HUES6 (cell line): ENCODE results near the gene ZNF683.
"Not testable (repeated sequence)": the region's sequence is repeated elsewhere in the genome, so short reads cannot be mapped to it uniquely, and the experiment has no call there.

Experiments used
- H3K27ac ChIP-seq: 2 replicates; pipeline ENCODE4 v1.7.0; 2013; ENCODE audit warnings: low read depth, mild to moderate bottlenecking, low read length, inconsistent platforms
- H3K27me3 ChIP-seq: 2 replicates; pipeline ENCODE4 v1.6.1; 2013; ENCODE audit warnings: low read length; ENCODE audit not compliant: control insufficient read depth, insufficient read depth
- H3K36me3 ChIP-seq: 2 replicates; pipeline ENCODE4 v1.6.1; 2013; ENCODE audit warnings: low read length; ENCODE audit not compliant: control insufficient read depth, insufficient read depth
- H3K4me1 ChIP-seq: 2 replicates; pipeline ENCODE4 v1.6.1; 2013; ENCODE audit warnings: low read length; ENCODE audit not compliant: control insufficient read depth, insufficient read depth
- H3K4me3 ChIP-seq: 2 replicates; pipeline ENCODE4 v1.5.1; 2013; ENCODE audit warnings: low read depth, low read length
- H3K9ac ChIP-seq: one replicate; pipeline ENCODE4 v1.6.1; 2013; ENCODE audit warnings: mild to moderate bottlenecking, low read length
- H3K9me3 ChIP-seq: 2 replicates; pipeline ENCODE4 v1.6.1; 2013; ENCODE audit warnings: low read depth, low read length; ENCODE audit not compliant: control insufficient read depth, insufficient read depth

Gene ZNF683

DNA sequence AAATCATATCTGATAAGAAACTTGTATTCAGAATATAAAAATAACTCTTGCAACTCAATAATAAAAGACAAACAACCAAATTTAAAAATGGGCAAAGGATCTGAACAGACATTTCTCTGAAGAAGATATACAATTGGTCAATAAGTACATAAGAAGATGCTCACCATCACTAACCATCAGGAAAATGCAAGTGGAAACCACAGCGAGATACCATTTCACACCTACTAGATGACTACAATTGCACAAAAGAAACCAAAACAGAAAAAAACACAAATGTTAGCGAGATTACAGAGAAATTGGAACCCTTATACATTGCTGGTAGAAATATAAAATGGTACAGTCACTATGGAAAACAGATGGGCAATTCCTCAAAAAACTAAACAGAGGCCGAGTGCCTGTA lies 11.5 kb upstream of the ZNF683 start:
- Histone ChIP-seq H3K36me3 (no peaks in the 10 kb centered on the region), H3K27me3 (no peaks in the 10 kb centered on the region), H3K9me3 (no peaks in the 10 kb centered on the region), H3K9ac (no peak overlapping the region), H3K4me1 (peaks cover 7% of the 10 kb centered on the region), H3K27ac (no peak overlapping the region), H3K4me3 (no peak overlapping the region)

DNA sequence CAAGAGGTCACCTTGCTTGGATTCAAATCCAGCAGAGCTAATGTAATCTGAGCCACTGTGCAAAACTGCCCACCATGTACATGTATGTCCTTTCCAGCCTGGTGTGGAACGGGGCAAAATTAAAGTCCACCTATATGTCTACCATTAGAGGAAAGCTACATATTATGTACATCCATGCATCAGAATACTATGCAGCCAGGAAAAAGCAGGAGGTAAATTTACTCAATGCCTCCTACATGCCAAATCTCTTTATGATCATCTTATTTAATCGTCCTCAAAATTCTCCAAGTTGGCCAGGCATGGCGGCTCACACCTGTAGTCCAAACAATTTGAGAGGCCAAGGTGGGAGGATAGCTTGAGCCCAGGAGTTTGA lies 6.3 kb upstream of the ZNF683 start:
- Histone ChIP-seq H3K9ac (no peak overlapping the region), H3K27ac (no peak overlapping the region), H3K27me3 (no peaks in the 10 kb centered on the region), H3K9me3 (no peaks in the 10 kb centered on the region), H3K36me3 (no peaks in the 10 kb centered on the region), H3K4me3 (no peak overlapping the region), H3K4me1 (peaks cover 22% of the 10 kb centered on the region; the same call in 1 of the 2 replicates)

DNA sequence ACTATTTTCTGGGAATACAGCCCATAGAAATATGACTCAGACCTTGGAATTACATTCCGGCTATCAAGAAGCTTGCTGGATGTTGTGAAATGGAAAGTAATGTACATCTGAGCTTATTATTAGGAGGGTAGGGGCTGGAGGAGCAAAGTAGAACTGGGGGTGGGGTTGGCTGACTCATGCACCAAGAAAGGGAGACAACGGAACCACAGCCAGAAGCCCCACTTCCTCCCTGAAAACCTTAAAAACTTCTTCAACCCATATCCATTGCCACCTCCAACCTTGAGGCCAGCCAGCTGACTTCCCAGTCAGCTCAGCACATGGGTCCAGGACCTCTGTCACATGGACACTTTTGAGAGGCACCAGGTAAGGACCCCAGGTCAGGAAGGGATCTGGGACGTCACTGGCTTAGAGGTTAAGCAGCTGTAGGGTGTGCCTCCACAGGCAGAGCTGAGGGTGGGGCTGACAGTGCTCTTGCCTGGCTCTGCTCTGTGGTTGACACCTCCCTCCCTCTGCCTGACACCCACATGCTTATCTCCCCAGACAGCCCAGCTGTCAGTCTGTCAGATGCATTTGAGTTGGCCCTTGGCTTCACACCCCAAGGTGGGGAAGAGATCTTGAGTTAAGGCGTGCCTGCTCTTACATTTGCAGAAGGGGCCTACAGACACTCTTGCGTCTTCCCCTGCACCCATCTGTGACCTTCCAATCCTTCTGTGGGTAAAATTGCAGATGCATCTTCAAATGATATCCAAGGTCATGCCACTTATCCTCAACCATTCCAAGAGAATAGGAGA lies 5.7 kb upstream of the ZNF683 start:
- Histone ChIP-seq H3K9ac (no peak overlapping the region), H3K36me3 (no peaks in the 10 kb centered on the region), H3K9me3 (no peaks in the 10 kb centered on the region), H3K4me1 (peaks cover 25% of the 10 kb centered on the region; the same call in 1 of the 2 replicates), H3K27me3 (no peaks in the 10 kb centered on the region), H3K4me3 (no peak overlapping the region), H3K27ac (no peak overlapping the region)

DNA sequence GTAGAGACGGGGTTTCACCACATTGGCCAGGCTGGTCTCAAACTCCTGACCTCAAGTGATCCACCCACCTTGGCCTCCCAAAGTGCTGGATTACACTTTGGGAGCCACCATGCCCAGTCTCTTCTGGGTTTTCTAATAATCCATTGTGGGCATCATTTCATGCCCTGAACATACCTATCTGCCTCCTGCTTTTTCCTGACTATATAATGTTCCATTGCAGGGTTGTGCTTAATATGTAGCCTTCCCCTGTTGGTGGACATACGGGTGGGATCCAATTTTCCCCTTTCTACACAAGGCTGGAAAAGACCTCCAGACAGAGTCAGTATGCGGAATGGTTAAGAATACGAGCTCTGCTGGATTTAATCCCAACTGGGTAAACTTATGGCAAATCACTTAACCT lies 3.5 kb upstream of the ZNF683 start:
- no peaks in the 10 kb centered on the region for H3K27me3 ChIP-seq
- H3K9ac ChIP-seq = no peak overlapping the region
- H3K4me1 ChIP-seq = peaks cover 25% of the 10 kb centered on the region; the same call in 1 of the 2 replicates
- H3K27ac ChIP-seq = no peak overlapping the region
- peaks cover 2% of the 10 kb centered on the region; the same call in 1 of the 2 replicates for H3K9me3 ChIP-seq
- no peaks in the 10 kb centered on the region for H3K36me3 ChIP-seq
- no peak overlapping the region for H3K4me3 ChIP-seq

DNA sequence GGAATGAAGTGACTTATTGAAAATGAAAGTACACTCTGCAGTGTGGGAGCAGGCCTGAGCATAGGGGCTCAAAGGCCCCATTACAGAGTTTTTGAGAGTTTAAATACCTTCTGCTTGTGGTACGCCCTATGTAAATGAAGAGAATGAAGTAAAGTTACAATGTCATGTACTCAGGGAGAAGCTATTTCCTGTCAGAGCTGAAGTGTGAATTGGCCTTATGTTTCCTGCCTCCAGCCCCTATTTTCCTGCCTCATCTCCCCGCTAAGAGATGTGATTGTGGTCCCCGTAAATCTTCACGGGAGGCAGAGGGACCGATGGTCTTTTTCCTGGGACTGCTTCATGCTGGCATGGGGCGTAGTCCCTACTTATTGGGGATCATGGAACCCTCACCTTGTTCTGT lies 2.5 kb upstream of the ZNF683 start:
- no peak overlapping the region for H3K27ac ChIP-seq
- peaks cover 25% of the 10 kb centered on the region; the same call in 1 of the 2 replicates for H3K4me1 ChIP-seq
- H3K9ac ChIP-seq = no peak overlapping the region
- no peaks in the 10 kb centered on the region for H3K27me3 ChIP-seq
- H3K9me3 ChIP-seq = peaks cover 8% of the 10 kb centered on the region; the same call in 1 of the 2 replicates
- no peaks in the 10 kb centered on the region for H3K36me3 ChIP-seq
- H3K4me3 ChIP-seq = no peak overlapping the region

DNA sequence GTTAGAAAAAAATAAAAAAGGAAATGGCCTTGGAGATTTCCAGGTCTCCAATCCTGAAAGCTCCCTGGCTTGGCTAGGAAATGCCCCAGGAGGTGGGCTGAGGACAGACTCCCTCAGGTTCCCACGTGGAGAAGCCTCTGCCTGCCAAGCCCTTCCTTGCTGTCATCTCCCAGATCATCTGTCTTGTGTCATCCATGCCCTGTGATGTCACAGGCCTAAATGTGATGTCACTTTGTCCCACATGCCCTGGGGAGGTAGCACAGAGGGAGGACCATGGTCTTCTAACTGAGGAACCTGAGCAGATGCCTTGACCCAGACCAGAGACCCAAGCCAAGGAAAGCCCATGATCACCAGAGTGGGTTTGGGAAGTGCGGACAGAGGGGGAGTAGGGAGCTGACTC lies 1.8 kb upstream of the ZNF683 start:
- H3K9ac ChIP-seq, H3K36me3 ChIP-seq: not testable (repeated sequence)

DNA sequence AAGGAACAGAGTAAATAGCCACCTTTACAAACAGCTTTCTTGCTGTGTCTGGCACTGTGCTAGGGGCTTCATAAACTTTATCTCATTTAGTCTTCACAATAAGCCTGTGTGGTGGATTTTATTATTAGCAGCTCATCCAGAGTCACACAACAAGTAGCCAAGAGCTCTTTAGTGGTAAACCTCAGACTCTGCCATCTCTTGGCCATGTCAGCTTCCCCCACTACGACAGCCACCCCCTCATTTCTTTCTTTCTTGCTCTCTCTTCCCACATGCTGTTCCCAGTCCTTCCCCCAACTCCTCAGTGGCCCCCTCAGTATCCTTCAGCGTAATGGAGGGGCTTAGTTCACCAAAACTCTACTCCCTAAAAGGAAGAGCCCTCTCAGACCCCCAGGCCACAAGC lies 1.2 kb upstream of the ZNF683 start:
- Histone ChIP-seq H3K9ac (no peak overlapping the region), H3K36me3 (no peaks in the 10 kb centered on the region), H3K4me3 (no peak overlapping the region), H3K27me3 (no peaks in the 10 kb centered on the region), H3K27ac (no peak overlapping the region), H3K4me1 (peaks cover 25% of the 10 kb centered on the region; the same call in 1 of the 2 replicates), H3K9me3 (peaks cover 8% of the 10 kb centered on the region; the same call in 1 of the 2 replicates)

More for the DNA sequence above, 1.8 kb upstream of the ZNF683 start:
- not testable (repeated sequence) for H3K4me3 ChIP-seq, H3K27me3 ChIP-seq, H3K27ac ChIP-seq, H3K9me3 ChIP-seq
- H3K4me1 ChIP-seq = peaks cover 25% of the 10 kb centered on the region; the same call in 1 of the 2 replicates

DNA sequence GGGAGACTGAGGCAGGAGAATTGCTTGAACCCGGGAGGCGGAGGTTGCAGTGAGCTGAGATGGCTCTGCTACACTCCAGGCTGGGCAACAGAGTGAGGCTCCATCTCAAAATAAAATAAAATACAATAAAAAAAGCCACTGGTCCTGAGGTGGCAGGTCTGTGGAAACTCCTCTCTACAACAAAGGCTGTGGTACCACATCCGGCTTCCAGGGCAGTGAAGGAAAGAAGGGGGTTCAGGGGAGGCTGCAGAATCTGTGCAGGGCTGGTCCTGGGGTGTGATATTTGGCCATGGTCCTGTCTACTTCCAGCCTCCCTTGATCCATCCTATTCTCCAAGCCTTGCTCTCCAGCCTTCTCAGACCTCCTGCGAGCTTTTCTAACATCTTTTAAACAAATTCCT lies 731 bp upstream of the ZNF683 start:
- H3K4me3 ChIP-seq = no peak overlapping the region
- peaks cover 24% of the 10 kb centered on the region; the same call in 1 of the 2 replicates for H3K4me1 ChIP-seq
- no peaks in the 10 kb centered on the region for H3K36me3 ChIP-seq
- H3K27ac ChIP-seq = no peak overlapping the region
- H3K9ac ChIP-seq = no peak overlapping the region
- H3K27me3 ChIP-seq = no peaks in the 10 kb centered on the region
- H3K9me3 ChIP-seq = peaks cover 8% of the 10 kb centered on the region; the same call in 1 of the 2 replicates

DNA sequence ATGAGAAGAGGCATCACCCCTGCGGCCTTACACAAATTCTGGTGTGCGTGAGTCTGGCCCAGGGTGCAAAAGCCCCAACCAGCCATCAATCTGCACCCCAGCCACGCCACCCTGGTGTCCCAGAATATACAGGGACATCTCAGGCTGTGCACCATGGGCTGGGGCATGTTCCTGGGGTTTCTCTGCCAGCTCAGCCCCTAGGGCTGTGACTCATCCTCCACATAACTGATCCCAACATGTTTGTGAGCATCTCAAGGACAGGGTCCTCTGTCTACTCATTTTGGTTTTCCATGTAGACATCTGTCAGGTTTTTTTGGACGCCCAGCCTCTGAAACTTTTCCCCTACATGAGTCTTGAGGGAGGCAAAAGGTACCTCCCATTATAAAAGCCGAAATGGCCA lies 511 bp downstream of the ZNF683 start:
- Histone ChIP-seq H3K27ac (no peak overlapping the region), H3K36me3 (no peaks in the 10 kb centered on the region), H3K9me3 (peaks cover 8% of the 10 kb centered on the region; the same call in 1 of the 2 replicates), H3K4me1 (peaks cover 20% of the 10 kb centered on the region; the same call in 1 of the 2 replicates), H3K27me3 (no peaks in the 10 kb centered on the region), H3K4me3 (no peak overlapping the region), H3K9ac (no peak overlapping the region)

DNA sequence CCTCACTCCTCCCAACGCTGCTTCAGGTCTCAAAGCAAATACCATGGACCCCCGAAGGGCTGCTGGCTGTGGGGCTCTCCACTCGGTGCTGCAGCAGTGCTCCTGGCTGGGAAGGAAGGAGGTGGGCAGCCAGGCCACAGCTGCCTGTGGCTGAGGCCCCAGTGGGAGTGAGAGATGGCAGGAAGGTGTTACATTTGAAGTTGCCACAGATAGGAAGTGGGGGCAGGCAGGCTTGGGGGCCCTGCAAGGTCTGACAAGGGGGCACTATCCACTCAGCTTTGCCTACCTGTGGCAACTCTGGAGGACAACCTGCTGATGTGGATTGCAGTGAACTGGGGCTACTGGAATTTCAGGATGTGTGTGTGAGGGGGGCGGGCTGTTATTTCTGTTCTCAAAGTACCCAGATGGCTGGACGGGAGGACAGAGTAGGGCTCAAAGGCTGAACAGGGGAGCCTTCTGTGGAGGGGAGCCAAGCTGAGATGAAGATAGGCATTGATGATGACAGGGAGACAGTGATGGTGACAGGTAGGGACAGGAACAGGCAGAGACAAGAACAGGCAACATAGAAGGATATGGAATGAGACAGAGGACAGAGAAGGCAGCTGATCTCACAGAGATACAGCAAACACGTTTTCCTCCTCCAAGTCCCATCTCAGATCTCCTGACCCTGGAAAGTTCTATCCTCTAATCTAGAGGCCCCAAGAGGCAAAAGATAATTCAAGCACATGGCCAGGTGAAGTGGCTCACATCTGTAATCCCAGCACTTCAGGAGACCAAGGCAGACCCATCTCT lies 1.8 kb downstream of the ZNF683 start:
- Histone ChIP-seq H3K27me3 (no peaks in the 10 kb centered on the region), H3K4me3 (no peak overlapping the region), H3K9ac (no peak overlapping the region), H3K27ac (no peak overlapping the region), H3K4me1 (peaks cover 20% of the 10 kb centered on the region; the same call in 1 of the 2 replicates), H3K36me3 (no peaks in the 10 kb centered on the region), H3K9me3 (peaks cover 8% of the 10 kb centered on the region; the same call in 1 of the 2 replicates)

DNA sequence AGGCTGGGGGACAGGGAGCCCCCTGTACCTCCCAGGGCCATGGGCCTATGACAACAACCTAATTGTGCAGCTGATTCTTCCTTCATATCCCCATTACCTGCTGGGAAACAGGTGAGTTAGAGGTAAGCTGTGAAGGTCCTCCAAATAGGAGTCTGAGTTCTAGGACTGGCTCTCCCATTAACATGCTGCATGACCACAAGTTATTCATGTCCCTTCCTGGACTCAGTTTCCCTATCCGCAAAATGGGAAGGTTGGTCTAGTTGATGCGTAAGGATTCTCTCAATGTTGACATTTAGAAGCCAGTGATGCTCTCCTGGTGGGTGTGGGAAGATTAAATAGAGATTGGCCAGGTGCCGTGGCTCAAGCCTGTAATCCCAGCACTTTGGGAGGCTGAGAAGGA lies 4.1 kb downstream of the ZNF683 start:
- Histone ChIP-seq H3K27me3 (peaks cover 16% of the 10 kb centered on the region), H3K9ac (no peak overlapping the region), H3K4me3 (no peak overlapping the region), H3K27ac (no peak overlapping the region), H3K36me3 (no peaks in the 10 kb centered on the region), H3K9me3 (peaks cover 8% of the 10 kb centered on the region; the same call in 1 of the 2 replicates), H3K4me1 (peaks cover 2% of the 10 kb centered on the region; the same call in 1 of the 2 replicates)
